Upper lobe of left lung (tissue), 6 donors: ENCODE data around the gene SKIC8. TPM values are rescaled to one million over a fixed set of nuclear protein-coding genes. Genes with fewer than 3 reads are reported as not detected.

ENCODE experiments used
- ATAC-seq, 2 donors: fragments of 200-7000 bp; cut with Tn5 transposase; one replicate each; pipeline ENCODE4 v1.9.1; 2022; ENCODE audit warnings: mild to moderate bottlenecking in 2 of 2, moderate library complexity in 2 of 2; ENCODE audit not compliant: low FRiP score in 2 of 2
- DNase-seq, 2 donors: peaks; one replicate each; pipeline ENCODE4 v3.0.0-alpha.2; 2019 to 2020
- H3K27ac ChIP-seq, 4 donors: fragments of 200-600 bp; sonication (generic); one replicate each; pipeline ENCODE4 v1.5.1; 2016 to 2019
- H3K27me3 ChIP-seq, 4 donors: fragments of 200-600 bp; sonication (generic); one replicate each; pipeline ENCODE4 v1.5.1; 2017 to 2019
- H3K36me3 ChIP-seq, 4 donors: fragments of 200-600 bp; sonication (generic); one replicate each; pipeline ENCODE4 v1.5.1; 2016 to 2019
- H3K4me1 ChIP-seq, 4 donors: fragments of 200-600 bp; sonication (generic); one replicate each; pipeline ENCODE4 v1.5.1; 2018 to 2019
- H3K4me3 ChIP-seq, 4 donors: fragments of 200-600 bp; sonication (generic); one replicate each; pipeline ENCODE4 v1.5.1; 2017 to 2019; ENCODE audit warnings: mild to moderate bottlenecking in 2 of 4, moderate library complexity in 1 of 4
- H3K9me3 ChIP-seq, 4 donors: fragments of 200-600 bp; sonication (generic); one replicate each; pipeline ENCODE4 v1.5.1; 2018 to 2019
- CTCF ChIP-seq, 6 experiments: fragments of 450-650 bp in 4 of 6; fragments of 200-600 bp in 2 of 6; sonication (generic) in 2 of 6; IDR thresholded peaks; one replicate each; pipeline ENCODE4 v1.5.1; 2016 to 2019; ENCODE audit warnings: antibody characterized with exemption in 6 of 6
- EP300 ChIP-seq, 4 donors: sonication (generic); formaldehyde crosslinking; IDR thresholded peaks; one replicate each; pipeline ENCODE4 v1.5.1; 2017; ENCODE audit warnings: antibody characterized with exemption in 4 of 4, control low read depth in 2 of 4
- POLR2A ChIP-seq, 4 donors: fragments of 450-650 bp; IDR thresholded peaks; one replicate each; pipeline ENCODE4 v1.5.1; 2016 to 2017; ENCODE audit warnings: antibody characterized with exemption in 4 of 4, mild to moderate bottlenecking in 2 of 4
- POLR2AphosphoS5 ChIP-seq, 2 donors: sonication (generic); formaldehyde crosslinking; IDR thresholded peaks; one replicate each; pipeline ENCODE4 v1.5.1; 2017; ENCODE audit warnings: antibody characterized with exemption in 2 of 2
- WGBS, 2 donors: methylation state at CpG; one replicate each; pipeline ENCODE4 v1.1.5; 2017 to 2018; 5-methylcytosine and 5-hydroxymethylcytosine counted together
- total RNA-seq, 6 donors: library from RNA; depleted of rRNA in 4 of 6; stranded (reverse); fragments of >200 nt in 4 of 6; gene quantifications; one replicate each; pipeline versions ENCODE4 v1.1.0 to v1.2.1, GENCODE V29; 2016 to 2021
- donor health status: DM: no; HTN: no; CAD: no; lungs with moderate emphysema.
- donor health status: DM: no; HTN: yes; CAD: no; lungs with severe emphysema.

The SKIC8 gene
- total RNA-seq, 6 donors from 2014 or later, result 33.6 to 67.1 (median 50.3) TPM

GRCh38 chr15:78323693-78324092 lies 24.3 kb upstream of the SKIC8 start:
- Histone ChIP-seq H3K36me3 (no peaks in the 10 kb centered on the region), H3K27me3 (no peaks in the 10 kb centered on the region), H3K4me1 (no peaks in the 10 kb centered on the region), H3K27ac (no peak overlapping the region), H3K9me3 (no peaks in the 10 kb centered on the region), H3K4me3 (no peak overlapping the region)
- ATAC-seq (no peak), DNase-seq (no peak)
- WGBS, 2 donors, result 76 to 83% methylated on average over 4 to 7 of the region's 7 CpGs
- no peak for TF ChIP-seq CTCF (IDR thresholded peaks at IDR 0.05)

- H3K4me3 ChIP-seq, result no peak overlapping the region
- no peaks in the 10 kb centered on the region for H3K9me3 ChIP-seq
- no peaks in the 10 kb centered on the region for H3K4me1 ChIP-seq
- DNase-seq (no peak), ATAC-seq (no peak)
- H3K27me3 ChIP-seq, result no peaks in the 10 kb centered on the region
- no peak for TF ChIP-seq POLR2AphosphoS5 (IDR thresholded peaks at IDR 0.05)
- TF ChIP-seq CTCF (IDR thresholded peaks at IDR 0.05), result no peak
- no peak for TF ChIP-seq POLR2A (IDR thresholded peaks at IDR 0.05)
- TF ChIP-seq EP300 (IDR thresholded peaks at IDR 0.05), result no peak
- peak overlapping the region; percentile 45 to 84 (median 54) for H3K27ac ChIP-seq
- WGBS, 2 donors, result 81 to 84% methylated on average over 15 to 19 of the region's 19 CpGs
- no peaks in the 10 kb centered on the region for H3K36me3 ChIP-seq
Measured at GRCh38 chr15:78322724-78323521, 23.5 kb upstream of the SKIC8 start.

GRCh38 chr15:78322243-78322642 lies 22.8 kb upstream of the SKIC8 start:
- 63 to 67% methylated on average over 6 to 15 of the region's 15 CpGs for WGBS, 2 donors
- ATAC-seq (no peak), DNase-seq (no peak)

GRCh38 chr15:78321786-78322185 lies 22.4 kb upstream of the SKIC8 start:
- H3K4me1 ChIP-seq, result no peaks in the 10 kb centered on the region
- ATAC-seq, result no peak
- WGBS, 2 donors, result 80 to 83% methylated on average over 1 to 4 of the region's 4 CpGs
- no peak for DNase-seq
- peak overlapping the region in 3 of 4 donors; percentile 17 to 67 (median 35) for H3K27ac ChIP-seq
- TF ChIP-seq POLR2AphosphoS5 (IDR thresholded peaks at IDR 0.05), result no peak
- TF ChIP-seq POLR2A (IDR thresholded peaks at IDR 0.05), result no peak
- TF ChIP-seq CTCF (IDR thresholded peaks at IDR 0.05), result no peak
- no peak for TF ChIP-seq EP300 (IDR thresholded peaks at IDR 0.05)
- no peak overlapping the region for H3K4me3 ChIP-seq
- no peaks in the 10 kb centered on the region for H3K36me3 ChIP-seq
- H3K9me3 ChIP-seq, result no peaks in the 10 kb centered on the region
- H3K27me3 ChIP-seq, result no peaks in the 10 kb centered on the region

More at GRCh38 chr15:78322243-78322642, 22.8 kb upstream of the SKIC8 start:
- peak; percentile 15 to 23 for TF ChIP-seq POLR2AphosphoS5 (IDR thresholded peaks at IDR 0.05)
- TF ChIP-seq POLR2A (IDR thresholded peaks at IDR 0.05), result no peak
- Histone ChIP-seq H3K9me3 (no peaks in the 10 kb centered on the region), H3K27me3 (no peaks in the 10 kb centered on the region), H3K4me3 (no peak overlapping the region), H3K27ac (peak overlapping the region in 3 of 4 donors; percentile 50 to 84 (median 58)), H3K36me3 (no peaks in the 10 kb centered on the region), H3K4me1 (no peaks in the 10 kb centered on the region)

- H3K36me3 ChIP-seq, result no peaks in the 10 kb centered on the region
- no peaks in the 10 kb centered on the region for H3K4me1 ChIP-seq
- H3K4me3 ChIP-seq, result no peak overlapping the region
- DNase-seq (no peak), ATAC-seq (no peak)
- TF ChIP-seq EP300 (IDR thresholded peaks at IDR 0.05) (no peak), POLR2AphosphoS5 (IDR thresholded peaks at IDR 0.05) (no peak), CTCF (IDR thresholded peaks at IDR 0.05) (no peak), POLR2A (IDR thresholded peaks at IDR 0.05) (no peak)
- no peaks in the 10 kb centered on the region for H3K9me3 ChIP-seq
- no peak overlapping the region for H3K27ac ChIP-seq
- 78 to 81% methylated on average over 10 to 17 of the region's 17 CpGs for WGBS, 2 donors
- H3K27me3 ChIP-seq, result no peaks in the 10 kb centered on the region
Measured at GRCh38 chr15:78321041-78321570, 21.7 kb upstream of the SKIC8 start.
